ENCODE data around the gene DDX1.

GRCh38 chr2:15544227-15544626, 47.4 kb upstream of the DDX1 start:
- no peak for TF ChIP-seq POLR2A (IDR thresholded peaks at IDR 0.05; ENCODE audit: low read length)
- no peak for TF ChIP-seq GATA1 (IDR thresholded peaks at IDR 0.05; ENCODE audit: low read depth, low read length)
